Uterus (tissue), 4 donors: Measurements from ENCODE around the gene AFG1L. TPM values are rescaled to one million over a fixed set of nuclear protein-coding genes. Genes with fewer than 3 reads are reported as not detected.
A peak's percentile ranks its signal among the peaks of the same experiment; 100 is the strongest.

ENCODE experiments used
- DNase-seq, 2 donors: peaks; one replicate each; pipeline ENCODE4 v3.0.0-alpha.2; 2019 to 2020
- H3K27ac ChIP-seq, 2 donors: fragments of 200-600 bp; sonication (generic); 1 replicate in 1 of 2; 2 replicates in 1 of 2; pipeline ENCODE4 v1.5.1; 2016 to 2018
- H3K27me3 ChIP-seq, 2 donors: fragments of 200-600 bp; sonication (generic); one replicate each; pipeline ENCODE4 v1.5.1; 2018 to 2019; ENCODE audit warnings: control low read depth in 1 of 2
- H3K36me3 ChIP-seq, 2 donors: fragments of 200-600 bp; sonication (generic); one replicate each; pipeline ENCODE4 v1.5.1; 2019; ENCODE audit warnings: control low read depth in 1 of 2
- H3K4me1 ChIP-seq, 2 donors: fragments of 200-600 bp; sonication (generic); one replicate each; pipeline ENCODE4 v1.5.1; 2018 to 2019; ENCODE audit warnings: control low read depth in 1 of 2
- H3K4me3 ChIP-seq, 2 donors: fragments of 200-600 bp; sonication (generic); 1 replicate in 1 of 2; 2 replicates in 1 of 2; pipeline ENCODE4 v1.5.1; 2018 to 2019; ENCODE audit warnings: mild to moderate bottlenecking in 1 of 2
- H3K9me3 ChIP-seq, 2 donors: fragments of 200-600 bp; sonication (generic); one replicate each; pipeline ENCODE4 v1.5.1; 2019; ENCODE audit warnings: control low read depth in 1 of 2
- POLR2A ChIP-seq, 2 donors: fragments of 450-650 bp; IDR thresholded peaks; one replicate each; pipeline ENCODE4 v1.6.1; 2016; ENCODE audit warnings: antibody characterized with exemption in 2 of 2, mild to moderate bottlenecking in 1 of 2, moderate library complexity in 1 of 2
- intact Hi-C: fragments of 100-400 bp; cut with DNase I; formaldehyde crosslinking; loops from one replicate; pipeline ENCODE4 v1.15.1; 2023; ENCODE audit warnings: low total_unique reads
- total RNA-seq, 4 donors: library from RNA; depleted of rRNA in 3 of 4; stranded (reverse); fragments of >200 nt in 3 of 4; gene quantifications; one replicate each; pipeline versions ENCODE4 v1.1.0 to v1.2.4, GENCODE V29; 2014 to 2023
- TF ChIP-seq, protein P1 (sequence below), 4 experiments: fragments of 200-600 bp in 2 of 4; fragments of 450-650 bp in 2 of 4; sonication (generic) in 2 of 4; IDR thresholded peaks; one replicate each; pipeline ENCODE4 v1.5.1; 2016 to 2019; ENCODE audit warnings: antibody characterized with exemption in 4 of 4, mild to moderate bottlenecking in 2 of 4, moderate library complexity in 1 of 4
- donor health status: DM: yes; HTN: yes; CAD: no.

Gene AFG1L
- total RNA-seq, 4 donors from 2014 or later: under 0.01 to 9.4 (median 5.2) TPM

DNA sequence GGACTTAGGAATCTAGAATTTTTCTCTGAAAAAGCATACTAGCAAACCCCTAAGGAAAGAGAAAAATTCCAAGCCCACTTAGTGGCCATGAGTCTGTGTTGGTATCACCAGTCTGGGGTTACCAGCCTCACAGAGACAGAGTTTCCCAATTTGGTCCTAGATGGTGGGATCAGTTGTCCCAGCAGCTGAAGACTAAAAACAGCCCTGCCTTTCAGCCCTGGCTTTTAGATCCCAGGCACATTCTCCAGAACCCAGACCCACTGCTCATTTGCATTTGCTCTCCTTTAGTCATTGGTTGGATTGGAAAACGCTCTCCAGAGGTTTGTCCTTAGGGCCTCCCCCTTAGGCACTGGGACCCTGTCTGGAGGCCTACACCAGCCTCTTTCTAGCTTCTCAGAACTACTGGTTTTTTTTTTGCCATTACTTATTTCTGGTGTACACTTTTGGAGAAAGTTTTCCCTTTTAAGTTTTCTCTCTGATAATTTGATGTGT lies 226.8 kb downstream of the AFG1L start:
- intact Hi-C loops: loop anchor here (10.0 kb wide), 1 partner anchor 407 kb away; no protein-coding TSS in a partner anchor
- H3K4me1 ChIP-seq: no peaks in the 10 kb centered on the region
- no peak overlapping the region for H3K4me3 ChIP-seq
- no peaks in the 10 kb centered on the region for H3K27me3 ChIP-seq
- no peaks in the 10 kb centered on the region for H3K36me3 ChIP-seq
- no peak overlapping the region for H3K27ac ChIP-seq
- no peaks in the 10 kb centered on the region for H3K9me3 ChIP-seq
- DNase-seq: no peak
- TF ChIP-seq, protein P1, sequence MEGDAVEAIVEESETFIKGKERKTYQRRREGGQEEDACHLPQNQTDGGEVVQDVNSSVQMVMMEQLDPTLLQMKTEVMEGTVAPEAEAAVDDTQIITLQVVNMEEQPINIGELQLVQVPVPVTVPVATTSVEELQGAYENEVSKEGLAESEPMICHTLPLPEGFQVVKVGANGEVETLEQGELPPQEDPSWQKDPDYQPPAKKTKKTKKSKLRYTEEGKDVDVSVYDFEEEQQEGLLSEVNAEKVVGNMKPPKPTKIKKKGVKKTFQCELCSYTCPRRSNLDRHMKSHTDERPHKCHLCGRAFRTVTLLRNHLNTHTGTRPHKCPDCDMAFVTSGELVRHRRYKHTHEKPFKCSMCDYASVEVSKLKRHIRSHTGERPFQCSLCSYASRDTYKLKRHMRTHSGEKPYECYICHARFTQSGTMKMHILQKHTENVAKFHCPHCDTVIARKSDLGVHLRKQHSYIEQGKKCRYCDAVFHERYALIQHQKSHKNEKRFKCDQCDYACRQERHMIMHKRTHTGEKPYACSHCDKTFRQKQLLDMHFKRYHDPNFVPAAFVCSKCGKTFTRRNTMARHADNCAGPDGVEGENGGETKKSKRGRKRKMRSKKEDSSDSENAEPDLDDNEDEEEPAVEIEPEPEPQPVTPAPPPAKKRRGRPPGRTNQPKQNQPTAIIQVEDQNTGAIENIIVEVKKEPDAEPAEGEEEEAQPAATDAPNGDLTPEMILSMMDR (IDR thresholded peaks at IDR 0.05): no peak
- TF ChIP-seq POLR2A (IDR thresholded peaks at IDR 0.05): no peak

DNA sequence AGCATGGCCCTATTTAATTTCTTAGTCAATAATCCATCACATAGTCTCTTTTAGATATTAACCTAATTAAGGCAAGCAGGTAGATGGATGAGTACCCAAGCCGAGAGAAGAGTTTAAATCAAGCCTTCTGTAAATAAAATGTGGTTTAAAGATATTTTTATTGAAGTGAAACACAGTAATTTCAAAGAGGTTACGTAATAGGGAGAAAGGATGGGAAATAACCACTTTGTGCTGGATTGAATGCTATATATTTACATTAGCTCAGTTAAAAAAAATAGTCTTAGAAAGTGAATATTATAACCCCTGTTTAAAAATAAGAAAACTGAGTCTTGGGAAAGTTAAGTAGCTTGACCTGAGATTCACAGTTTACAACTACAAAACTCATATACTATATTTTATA lies 228.8 kb downstream of the AFG1L start:
- no peaks in the 10 kb centered on the region for H3K36me3 ChIP-seq
- TF ChIP-seq POLR2A (IDR thresholded peaks at IDR 0.05): no peak
- TF ChIP-seq, protein P1 (IDR thresholded peaks at IDR 0.05): no peak
- no peak for DNase-seq
- no peak overlapping the region for H3K27ac ChIP-seq
- H3K4me1 ChIP-seq: no peaks in the 10 kb centered on the region
- no peaks in the 10 kb centered on the region for H3K27me3 ChIP-seq
- no peak overlapping the region for H3K4me3 ChIP-seq
- intact Hi-C loops: loop anchor here (10.0 kb wide), 1 partner anchor 409 kb away; no protein-coding TSS in a partner anchor
- no peaks in the 10 kb centered on the region for H3K9me3 ChIP-seq

DNA sequence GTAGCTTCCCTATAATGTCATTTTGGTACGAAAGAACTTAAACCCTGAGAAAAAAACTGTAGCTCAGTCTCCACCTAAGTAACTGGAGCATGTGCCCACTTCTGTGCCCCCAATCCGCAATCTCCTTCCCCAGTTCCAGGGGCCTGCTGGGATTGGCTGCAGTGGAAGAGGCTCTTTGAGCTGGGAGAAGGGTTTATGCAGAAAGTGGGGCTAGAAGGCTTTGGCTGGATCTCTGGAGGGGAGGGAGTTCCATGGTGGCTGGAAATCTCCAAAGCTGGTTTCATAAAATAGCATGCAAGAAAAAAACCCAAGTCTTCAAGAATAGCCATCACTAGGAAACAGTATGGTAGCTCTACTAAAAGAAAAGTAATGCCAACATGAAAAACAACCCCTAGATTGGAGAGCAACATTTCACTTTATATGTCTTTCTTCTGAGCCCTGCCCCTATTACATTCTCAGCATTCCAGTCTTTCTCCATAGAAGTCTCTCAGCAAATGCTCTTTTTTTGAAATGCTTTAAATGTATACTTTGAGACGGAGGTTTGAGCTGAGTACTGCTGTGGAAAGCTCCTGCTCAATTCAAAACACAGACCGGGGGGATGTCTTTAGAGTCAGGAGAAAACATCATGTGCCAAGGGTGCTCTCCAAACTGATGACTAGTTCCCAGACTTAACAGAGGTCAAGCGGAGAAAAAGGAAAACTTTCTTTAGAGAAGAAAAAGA lies 229.8 kb downstream of the AFG1L start:
- Histone ChIP-seq H3K27ac (no peak overlapping the region), H3K36me3 (no peaks in the 10 kb centered on the region), H3K4me3 (no peak overlapping the region), H3K4me1 (no peaks in the 10 kb centered on the region), H3K9me3 (no peaks in the 10 kb centered on the region), H3K27me3 (no peaks in the 10 kb centered on the region)
- intact Hi-C loops: loop anchor here (10.0 kb wide), 1 partner anchor 410 kb away; no protein-coding TSS in a partner anchor
- no peak for TF ChIP-seq POLR2A (IDR thresholded peaks at IDR 0.05)
- TF ChIP-seq, protein P1 (IDR thresholded peaks at IDR 0.05): no peak
- DNase-seq: no peak

DNA sequence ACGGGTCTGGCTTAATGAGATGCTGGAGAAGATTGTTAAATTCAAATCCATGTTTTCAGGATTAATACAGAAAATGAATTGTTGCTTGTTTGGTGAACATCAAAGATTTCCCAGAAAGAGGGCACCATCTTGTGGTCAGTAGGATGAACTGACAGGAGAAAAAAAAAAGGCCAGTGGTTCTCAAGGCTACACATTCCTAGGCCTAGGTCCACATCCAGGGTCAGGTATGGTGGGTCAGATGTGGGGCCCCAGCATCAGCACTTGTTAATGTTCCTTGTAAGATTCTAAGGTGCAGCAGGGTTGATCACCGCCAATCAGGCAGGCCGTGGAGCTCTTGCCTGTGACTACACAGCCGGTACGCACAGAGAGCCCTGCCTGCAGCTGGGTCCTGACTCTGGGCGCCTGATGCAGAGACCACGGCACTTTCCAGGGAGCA lies 231.9 kb downstream of the AFG1L start:
- TF ChIP-seq, protein P1 (IDR thresholded peaks at IDR 0.05): peak; percentile 63 to 79 (median 70)
- no peak for TF ChIP-seq POLR2A (IDR thresholded peaks at IDR 0.05)
- Histone ChIP-seq H3K4me1 (no peaks in the 10 kb centered on the region), H3K36me3 (no peaks in the 10 kb centered on the region), H3K4me3 (no peak overlapping the region), H3K27ac (no peak overlapping the region), H3K27me3 (no peaks in the 10 kb centered on the region), H3K9me3 (no peaks in the 10 kb centered on the region)
- intact Hi-C loops: loop anchor here (10.0 kb wide), 1 partner anchor 412 kb away; no protein-coding TSS in a partner anchor
- DNase-seq: no peak

DNA sequence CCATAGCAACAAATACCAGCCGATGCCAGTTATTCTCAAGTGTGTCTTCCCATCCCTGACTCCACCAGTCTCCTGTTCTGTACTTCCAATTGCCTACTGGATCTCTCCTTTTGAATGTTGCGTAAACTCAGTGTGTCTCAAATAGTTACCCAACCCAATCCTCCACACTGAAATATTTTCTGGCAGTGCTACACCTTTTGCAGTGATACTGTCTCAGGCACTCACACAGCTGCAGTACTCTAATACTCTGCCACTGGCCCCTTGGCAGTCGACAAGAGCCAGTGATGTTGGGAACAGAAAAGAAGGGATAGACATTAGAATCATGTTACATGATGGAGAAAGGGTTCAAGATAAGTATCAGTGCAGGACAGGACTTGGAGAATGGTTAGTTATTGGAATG lies 234.0 kb downstream of the AFG1L start:
- DNase-seq: no peak
- no peaks in the 10 kb centered on the region for H3K27me3 ChIP-seq
- no peak overlapping the region for H3K4me3 ChIP-seq
- intact Hi-C loops: loop anchor here (10.0 kb wide), 1 partner anchor 414 kb away; no protein-coding TSS in a partner anchor
- H3K4me1 ChIP-seq: no peaks in the 10 kb centered on the region
- no peaks in the 10 kb centered on the region for H3K36me3 ChIP-seq
- H3K9me3 ChIP-seq: no peaks in the 10 kb centered on the region
- H3K27ac ChIP-seq: no peak overlapping the region
- no peak for TF ChIP-seq POLR2A (IDR thresholded peaks at IDR 0.05)
- TF ChIP-seq, protein P1 (IDR thresholded peaks at IDR 0.05): no peak
